HCT116 (cell line): Measurements from ENCODE around the gene TRIM63. TPM values are rescaled to one million over a fixed set of nuclear protein-coding genes. Genes with fewer than 3 reads are reported as not detected.

Source experiments
- ATAC-seq: fragments of 200-7000 bp; cut with Tn5 transposase; 2 replicates; pipeline ENCODE4 v1.9.1; 2020; ENCODE audit warnings: mild to moderate bottlenecking, moderate library complexity
- BruUV-seq: library from RNA; stranded (reverse); fragments of 400-500 nt; replicated peaks from 2 replicates; lab custom pipeline; 2021; lab: Mats Ljungman, UMichigan
- CTCF ChIA-PET: fragments of 300-600 bp; sonication (Branson Sonifier 250); formaldehyde crosslinking; loops from one replicate; lab custom pipeline; 2021; ENCODE audit warnings: antibody characterized with exemption; lab: Charles Lee
- POLR2A ChIA-PET: fragments of 300-600, 350-600 bp; sonication (Branson Sonifier 250); formaldehyde crosslinking; loops from one replicate; lab custom pipeline; 2021; ENCODE audit warnings: antibody characterized with exemption; lab: Charles Lee
- RAD21 ChIA-PET, 2 experiments: fragments of 300-600 bp; sonication (Branson Sonifier 250); formaldehyde crosslinking; loops; one replicate each; lab custom pipeline; 2023; ENCODE audit warnings: low total read pairs in 2 of 2; ENCODE audit not compliant: uncharacterized antibody in 2 of 2, unreplicated experiment in 2 of 2, low non-redundant PET in 1 of 2; lab: Charles Lee
- DNase-seq: peaks from one replicate; pipeline ENCODE4 v3.0.0-alpha.2; 2010; ENCODE audit warnings: low read depth, low spot score
- H2AFZ ChIP-seq: fragments of 200-600 bp; shearing (Covaris generic), sonication (generic); 2 replicates; pipeline ENCODE4 v1.6.1; 2017; ENCODE audit warnings: low read depth, mixed run types, mixed read lengths, antibody characterized with exemption, low read length; ENCODE audit not compliant: poor library complexity, severe bottlenecking
- H3K27ac ChIP-seq: 2 replicates; pipeline ENCODE4 v1.5.1; 2012; ENCODE audit warnings: low read depth, low read length
- H3K27me3 ChIP-seq: fragments of 200-600 bp; sonication (generic); 2 replicates; pipeline ENCODE4 v1.6.1; 2016; ENCODE audit warnings: mixed run types, low read length, mixed read lengths; ENCODE audit not compliant: insufficient read depth
- H3K36me3 ChIP-seq, 2 experiments: fragments of 200-500 bp in 1 of 2; fragments of 200-600 bp in 1 of 2; sonication (Bioruptor generic) in 1 of 2; sonication (generic) in 1 of 2; 2 replicates each; pipeline versions ENCODE4 v1.5.1 to v1.6.1; 2014 to 2016; ENCODE audit warnings: low read length in 2 of 2, inconsistent platforms in 1 of 2, mixed read lengths in 1 of 2, mixed run types in 1 of 2; ENCODE audit not compliant: insufficient read depth in 2 of 2, control insufficient read depth in 1 of 2
- H3K4me1 ChIP-seq, 2 experiments: fragments of 200-600 bp in 1 of 2; sonication (generic) in 1 of 2; 2 replicates each; pipeline versions ENCODE4 v1.5.1 to v1.6.1; 2012 to 2017; ENCODE audit warnings: low read length in 2 of 2, inconsistent platforms in 1 of 2, mild to moderate bottlenecking in 1 of 2, mixed read lengths in 1 of 2, mixed run types in 1 of 2, moderate library complexity in 1 of 2; ENCODE audit not compliant: insufficient read depth in 2 of 2, control insufficient read depth in 1 of 2
- H3K4me2 ChIP-seq: fragments of 200-600 bp; sonication (generic); 2 replicates; pipeline ENCODE4 v1.6.1; 2017; ENCODE audit warnings: mixed run types, low read length, mixed read lengths
- H3K4me3 ChIP-seq, 2 experiments: fragments of 200-600 bp in 1 of 2; sonication (generic) in 1 of 2; replicated peaks in 1 of 2; 2 replicates each; pipeline ENCODE4 v1.5.1; 2011 to 2016; ENCODE audit warnings: low read length in 2 of 2, control low read depth in 1 of 2, low read depth in 1 of 2, mild to moderate bottlenecking in 1 of 2, mixed read lengths in 1 of 2, mixed run types in 1 of 2
- H3K79me2 ChIP-seq: fragments of 200-600 bp; sonication (generic); 2 replicates; pipeline ENCODE4 v1.6.1; 2017; ENCODE audit warnings: mild to moderate bottlenecking, mixed run types, low read length, moderate library complexity, mixed read lengths; ENCODE audit not compliant: insufficient read depth
- H3K9ac ChIP-seq: fragments of 200-600 bp; sonication (generic); 2 replicates; pipeline ENCODE4 v1.6.1; 2016; ENCODE audit warnings: low read length, mixed read lengths
- H3K9me2 ChIP-seq: fragments of 200-600 bp; sonication (generic), shearing (Covaris generic); 2 replicates; pipeline ENCODE4 v1.6.1; 2017; ENCODE audit warnings: mixed run types, mild to moderate bottlenecking, moderate library complexity; ENCODE audit not compliant: insufficient read depth
- H3K9me3 ChIP-seq, 2 experiments: fragments of 200-500 bp in 1 of 2; fragments of 200-600 bp in 1 of 2; sonication (Bioruptor generic) in 1 of 2; sonication (generic) in 1 of 2; 2 replicates each; pipeline ENCODE4 v1.6.1; 2014 to 2017; ENCODE audit warnings: low read length in 2 of 2, mixed read lengths in 2 of 2, inconsistent platforms in 1 of 2, low read depth in 1 of 2, mild to moderate bottlenecking in 1 of 2, mixed run types in 1 of 2, moderate library complexity in 1 of 2; ENCODE audit not compliant: control insufficient read depth in 1 of 2, insufficient read depth in 1 of 2
- H4K20me1 ChIP-seq: fragments of 200-600 bp; sonication (generic), shearing (Covaris generic); 2 replicates; pipeline ENCODE4 v1.6.1; 2017; ENCODE audit warnings: mixed run types, mild to moderate bottlenecking, moderate library complexity; ENCODE audit not compliant: insufficient read depth
- CEBPB ChIP-seq: IDR thresholded peaks from 2 replicates; pipeline ENCODE4 v1.6.1; 2012; ENCODE audit warnings: low read depth
- CTCF ChIP-seq, 3 experiments: fragments of 200-600 bp in 1 of 3; sonication (generic) in 1 of 3; IDR thresholded peaks in 2 of 3; conservative IDR thresholded peaks in 1 of 3; 2 replicates each; pipeline ENCODE4 v1.5.1; 2012 to 2017; ENCODE audit warnings: low read depth in 2 of 3, low read length in 2 of 3, antibody characterized with exemption in 1 of 3, borderline replicate concordance in 1 of 3, control low read depth in 1 of 3, mild to moderate bottlenecking in 1 of 3, mixed read lengths in 1 of 3, mixed run types in 1 of 3, moderate library complexity in 1 of 3; ENCODE audit not compliant: insufficient read depth in 1 of 3
- JUND ChIP-seq: IDR thresholded peaks from 2 replicates; pipeline ENCODE4 v1.6.1; 2012
- MAX ChIP-seq: IDR thresholded peaks from 2 replicates; pipeline ENCODE4 v1.6.1; 2012
- ZNF274 ChIP-seq: fragments of 200-500 bp; sonication (Bioruptor generic); IDR thresholded peaks from 2 replicates; pipeline ENCODE4 v1.6.1; 2014; ENCODE audit warnings: mild to moderate bottlenecking, low read depth, low read length, inconsistent platforms
- intact Hi-C: fragments of 100-400 bp; cut with micrococcal nuclease; formaldehyde crosslinking; loops from 2 replicates; pipeline ENCODE4 v1.10.0; 2022
- total RNA-seq: library from RNA; stranded (reverse); gene quantifications from one replicate; pipeline ENCODE4 v1.2.1, GENCODE V29; 2021; ENCODE audit not compliant: unreplicated experiment
- TF ChIP-seq, protein P1 (sequence below): IDR thresholded peaks from 2 replicates; pipeline ENCODE4 v1.6.1; 2012; ENCODE audit warnings: low read depth

Gene TRIM63
- total RNA-seq, 1 experiment from 2014 or later: not detected

DNA sequence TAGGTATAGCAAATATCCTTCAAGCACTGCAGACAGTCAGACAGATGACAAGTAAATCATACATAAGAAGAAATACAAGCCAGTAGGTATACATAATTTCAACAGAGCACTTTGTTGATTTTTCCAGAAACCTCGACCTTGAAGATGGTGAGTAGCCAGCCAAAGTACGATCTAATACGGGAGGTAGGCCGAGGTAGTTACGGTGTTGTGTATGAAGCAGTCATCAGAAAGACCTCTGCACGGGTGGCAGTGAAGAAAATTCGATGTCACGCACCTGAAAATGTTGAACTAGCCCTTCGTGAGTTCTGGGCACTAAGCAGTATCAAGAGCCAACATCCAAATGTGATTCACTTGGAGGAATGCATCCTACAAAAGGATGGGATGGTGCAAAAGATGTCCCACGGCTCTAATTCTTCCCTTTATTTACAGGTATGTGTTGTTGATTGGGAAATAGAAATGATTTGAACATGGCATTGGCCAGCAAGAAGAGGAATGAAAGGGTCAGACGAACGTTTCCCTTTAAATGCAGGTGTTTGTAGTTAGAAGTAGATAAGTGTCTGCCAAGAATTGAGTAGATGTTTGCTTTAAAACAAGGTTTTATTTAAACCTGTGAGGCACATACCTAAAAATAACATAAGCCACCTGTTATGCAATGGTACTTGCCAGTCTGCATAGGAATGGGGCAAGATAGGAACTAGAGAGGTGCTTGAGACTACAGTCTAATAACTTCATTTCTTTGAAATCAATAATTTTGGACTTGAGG is 46.9 kb upstream of the TRIM63 start:
- CTCF ChIA-PET: interaction anchor here (1.0 kb wide), 2 partner anchors 9 to 10 kb away, joined by 4 read pairs; no protein-coding TSS in a partner anchor
- intact Hi-C loops: no loop called here
- Histone ChIP-seq H3K27ac (no peak overlapping the region), H3K4me1 (peaks cover 14 to 21% of the 10 kb centered on the region in 2 experiments), H3K4me3 (no peak overlapping the region), H3K9me3 (no peaks in the 10 kb centered on the region), H3K9ac (no peak overlapping the region), H3K79me2 (peaks cover 13% of the 10 kb centered on the region), H3K4me2 (no peak overlapping the region), H3K36me3 (peaks cover 3 to 9% of the 10 kb centered on the region in 2 experiments; a peak in 1 of 4 replicates), H3K9me2 (no peaks in the 10 kb centered on the region), H3K27me3 (no peaks in the 10 kb centered on the region), H2AFZ (no peak overlapping the region), H4K20me1 (no peaks in the 10 kb centered on the region)
- BruUV-seq: no TSS peak
- RAD21 ChIA-PET: no interaction called here
- ATAC-seq (no peak), DNase-seq (no peak)
- POLR2A ChIA-PET: interaction anchor here (1.6 kb wide), 1 partner anchor 9 kb away, joined by 3 read pairs; no protein-coding TSS in a partner anchor
- no peak for TF ChIP-seq MAX
- TF ChIP-seq ZNF274: no peak
- TF ChIP-seq, protein P1, sequence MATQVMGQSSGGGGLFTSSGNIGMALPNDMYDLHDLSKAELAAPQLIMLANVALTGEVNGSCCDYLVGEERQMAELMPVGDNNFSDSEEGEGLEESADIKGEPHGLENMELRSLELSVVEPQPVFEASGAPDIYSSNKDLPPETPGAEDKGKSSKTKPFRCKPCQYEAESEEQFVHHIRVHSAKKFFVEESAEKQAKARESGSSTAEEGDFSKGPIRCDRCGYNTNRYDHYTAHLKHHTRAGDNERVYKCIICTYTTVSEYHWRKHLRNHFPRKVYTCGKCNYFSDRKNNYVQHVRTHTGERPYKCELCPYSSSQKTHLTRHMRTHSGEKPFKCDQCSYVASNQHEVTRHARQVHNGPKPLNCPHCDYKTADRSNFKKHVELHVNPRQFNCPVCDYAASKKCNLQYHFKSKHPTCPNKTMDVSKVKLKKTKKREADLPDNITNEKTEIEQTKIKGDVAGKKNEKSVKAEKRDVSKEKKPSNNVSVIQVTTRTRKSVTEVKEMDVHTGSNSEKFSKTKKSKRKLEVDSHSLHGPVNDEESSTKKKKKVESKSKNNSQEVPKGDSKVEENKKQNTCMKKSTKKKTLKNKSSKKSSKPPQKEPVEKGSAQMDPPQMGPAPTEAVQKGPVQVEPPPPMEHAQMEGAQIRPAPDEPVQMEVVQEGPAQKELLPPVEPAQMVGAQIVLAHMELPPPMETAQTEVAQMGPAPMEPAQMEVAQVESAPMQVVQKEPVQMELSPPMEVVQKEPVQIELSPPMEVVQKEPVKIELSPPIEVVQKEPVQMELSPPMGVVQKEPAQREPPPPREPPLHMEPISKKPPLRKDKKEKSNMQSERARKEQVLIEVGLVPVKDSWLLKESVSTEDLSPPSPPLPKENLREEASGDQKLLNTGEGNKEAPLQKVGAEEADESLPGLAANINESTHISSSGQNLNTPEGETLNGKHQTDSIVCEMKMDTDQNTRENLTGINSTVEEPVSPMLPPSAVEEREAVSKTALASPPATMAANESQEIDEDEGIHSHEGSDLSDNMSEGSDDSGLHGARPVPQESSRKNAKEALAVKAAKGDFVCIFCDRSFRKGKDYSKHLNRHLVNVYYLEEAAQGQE: no peak
- TF ChIP-seq CTCF (IDR thresholded peaks at IDR 0.05 in 2 of 3, conservative IDR thresholded peaks at IDR 0.05 in 1 of 3; ENCODE audit: borderline replicate concordance in 1 of 3, insufficient read depth in 1 of 3, low read depth in 2 of 3, low read length in 2 of 3): no peak
- TF ChIP-seq CEBPB: no peak
- no peak for TF ChIP-seq JUND
